Hypothalamus (tissue), 51 donors: ENCODE measurements around the gene SLAMF1.
A peak's percentile ranks its signal among the peaks of the same experiment; 100 is the strongest.
"Not testable (repeated sequence)": the region's sequence is repeated elsewhere in the genome, so short reads cannot be mapped to it uniquely, and the experiment has no call there.

Experiments
- DNase-seq, 51 donors: peaks; one replicate each; lab custom pipeline; 2025; lab: John Stamatoyannopoulos, UW

The SLAMF1 gene

GRCh38 chr1:160640359-160641123, 6.3 kb downstream of the SLAMF1 start:
- DNase-seq = no peak

GRCh38 chr1:160639652-160640051, 7.2 kb downstream of the SLAMF1 start:
- no peak for DNase-seq

GRCh38 chr1:160638926-160639325, 7.9 kb downstream of the SLAMF1 start:
- no peak for DNase-seq

- DNase-seq = no peak
Measured at GRCh38 chr1:160638540-160638857, 8.3 kb downstream of the SLAMF1 start.

GRCh38 chr1:160637821-160638539, 8.9 kb downstream of the SLAMF1 start:
- DNase-seq = no peak

GRCh38 chr1:160637065-160637464, 9.8 kb downstream of the SLAMF1 start:
- no peak for DNase-seq

- no peak for DNase-seq
Measured at GRCh38 chr1:160636547-160636946, 10.3 kb downstream of the SLAMF1 start.

GRCh38 chr1:160636076-160636475, 10.8 kb downstream of the SLAMF1 start:
- DNase-seq = no peak

GRCh38 chr1:160634543-160635491, 12.0 kb downstream of the SLAMF1 start:
- DNase-seq = peak in 1 of 51 donors; percentile 35

- no peak for DNase-seq
Measured at GRCh38 chr1:160633330-160633903, 13.4 kb downstream of the SLAMF1 start.

GRCh38 chr1:160631983-160632625, 14.7 kb downstream of the SLAMF1 start:
- no peak for DNase-seq

- DNase-seq = no peak
Measured at GRCh38 chr1:160630523-160631451, 16.1 kb downstream of the SLAMF1 start.

- DNase-seq = peak in 14 of 51 donors; percentile 3 to 20 (median 8)
Measured at GRCh38 chr1:160629286-160630210, 17.3 kb downstream of the SLAMF1 start.

GRCh38 chr1:160628799-160629263, 18.0 kb downstream of the SLAMF1 start:
- DNase-seq = no peak

GRCh38 chr1:160627677-160628289, 19.1 kb downstream of the SLAMF1 start:
- DNase-seq = not testable (repeated sequence)

GRCh38 chr1:160626509-160627342, 20.1 kb downstream of the SLAMF1 start:
- no peak for DNase-seq
